ENCODE results near the gene ATP2C2.

Gene ATP2C2

GRCh38 chr16:84371553-84371865 lies 3.2 kb downstream of the ATP2C2 start:
- H3K4me1 ChIP-seq (ENCODE audit: insufficient read depth, low read length): no peaks in the 10 kb centered on the region

GRCh38 chr16:84373907-84374489 lies 5.7 kb downstream of the ATP2C2 start:
- Histone ChIP-seq H3K9me3 (ENCODE audit: insufficient read depth, low read length, severe bottlenecking) (no peaks in the 10 kb centered on the region), H3K36me3 (ENCODE audit: insufficient read depth, low read length) (no peaks in the 10 kb centered on the region), H2AFZ (ENCODE audit: low read depth, low read length) (no peak overlapping the region), H4K20me1 (ENCODE audit: insufficient read depth, low read length) (no peaks in the 10 kb centered on the region), H3K4me1 (ENCODE audit: insufficient read depth, low read length) (no peaks in the 10 kb centered on the region), H3K27me3 (ENCODE audit: insufficient read depth, low read length, poor library complexity) (peaks cover 8% of the 10 kb centered on the region), H3K9ac (ENCODE audit: low read depth, low read length) (no peak overlapping the region), H3K4me2 (ENCODE audit: insufficient read depth, low read length) (no peak overlapping the region), H3K4me3 (ENCODE audit: low read depth in 1 of 2, low read length in 2 of 2) (no peak overlapping the region), H3K27ac (ENCODE audit: low read length) (no peak overlapping the region), H3K79me2 (ENCODE audit: insufficient read depth, low read length) (no peaks in the 10 kb centered on the region)
- TF ChIP-seq CTCF (IDR thresholded peaks at IDR 0.05; ENCODE audit: borderline replicate concordance, extremely low read depth, low read length, poor library complexity, severe bottlenecking) (no peak), EZH2 (IDR thresholded peaks at IDR 0.05; ENCODE audit: borderline replicate concordance, low read depth, low read length, severe bottlenecking) (no peak)
- no peak for ATAC-seq (ENCODE audit: insufficient read depth, low read depth)
- DNase-seq: no peak

More at GRCh38 chr16:84371553-84371865, 3.2 kb downstream of the ATP2C2 start:
- Histone ChIP-seq H3K79me2 (ENCODE audit: insufficient read depth, low read length) (no peaks in the 10 kb centered on the region), H3K4me2 (ENCODE audit: insufficient read depth, low read length) (no peak overlapping the region), H3K9me3 (ENCODE audit: insufficient read depth, low read length, severe bottlenecking) (no peaks in the 10 kb centered on the region), H2AFZ (ENCODE audit: low read depth, low read length) (no peak overlapping the region), H3K4me3 (ENCODE audit: low read depth in 1 of 2, low read length in 2 of 2) (no peak overlapping the region), H4K20me1 (ENCODE audit: insufficient read depth, low read length) (no peaks in the 10 kb centered on the region), H3K36me3 (ENCODE audit: insufficient read depth, low read length) (no peaks in the 10 kb centered on the region), H3K27ac (ENCODE audit: low read length) (no peak overlapping the region), H3K9ac (ENCODE audit: low read depth, low read length) (no peak overlapping the region), H3K27me3 (ENCODE audit: insufficient read depth, low read length, poor library complexity) (peaks cover 3% of the 10 kb centered on the region)
- no peak for ATAC-seq (ENCODE audit: insufficient read depth, low read depth)
- no peak for TF ChIP-seq CTCF (IDR thresholded peaks at IDR 0.05; ENCODE audit: borderline replicate concordance, extremely low read depth, low read length, poor library complexity, severe bottlenecking)
- no peak for TF ChIP-seq EZH2 (IDR thresholded peaks at IDR 0.05; ENCODE audit: borderline replicate concordance, low read depth, low read length, severe bottlenecking)
- no peak for DNase-seq

- H3K4me3 ChIP-seq (ENCODE audit: low read depth in 1 of 2, low read length in 2 of 2): no peak overlapping the region
These were observed 9.8 kb downstream of the ATP2C2 start for GRCh38 chr16:84378099-84378498.

More at GRCh38 chr16:84378099-84378498, 9.8 kb downstream of the ATP2C2 start:
- Histone ChIP-seq H4K20me1 (ENCODE audit: insufficient read depth, low read length) (no peaks in the 10 kb centered on the region), H3K36me3 (ENCODE audit: insufficient read depth, low read length) (no peaks in the 10 kb centered on the region), H3K9ac (ENCODE audit: low read depth, low read length) (no peak overlapping the region), H2AFZ (ENCODE audit: low read depth, low read length) (no peak overlapping the region), H3K27ac (ENCODE audit: low read length) (no peak overlapping the region), H3K79me2 (ENCODE audit: insufficient read depth, low read length) (no peaks in the 10 kb centered on the region), H3K4me2 (ENCODE audit: insufficient read depth, low read length) (no peak overlapping the region), H3K4me1 (ENCODE audit: insufficient read depth, low read length) (no peaks in the 10 kb centered on the region), H3K27me3 (ENCODE audit: insufficient read depth, low read length, poor library complexity) (peaks cover 5% of the 10 kb centered on the region), H3K9me3 (ENCODE audit: insufficient read depth, low read length, severe bottlenecking) (no peaks in the 10 kb centered on the region)
- DNase-seq (no peak), ATAC-seq (ENCODE audit: insufficient read depth, low read depth) (no peak)
- no peak for TF ChIP-seq CTCF (IDR thresholded peaks at IDR 0.05; ENCODE audit: borderline replicate concordance, extremely low read depth, low read length, poor library complexity, severe bottlenecking)
- TF ChIP-seq EZH2 (IDR thresholded peaks at IDR 0.05; ENCODE audit: borderline replicate concordance, low read depth, low read length, severe bottlenecking): no peak
